ENCODE data around the gene PARK7.
"Not testable (repeated sequence)": the region's sequence is repeated elsewhere in the genome, so short reads cannot be mapped to it uniquely, and the experiment has no call there.

The PARK7 gene

GRCh38 chr1:7961216-7962013, at the start of gene PARK7:
TSS of gene PARK7 (plus strand) at chr1:7961711. CDS start at chr1:7962786, 1,075 bp downstream.
- DNase-seq (ENCODE audit: low read depth in 2 of 2) = peak; percentile 99 to 100

- DNase-seq (ENCODE audit: low read depth in 2 of 2) = no peak
Observed at GRCh38 chr1:7912145-7912544, 49.4 kb upstream of the PARK7 start.

GRCh38 chr1:7912743-7913557, 48.6 kb upstream of the PARK7 start:
- no peak for DNase-seq (ENCODE audit: low read depth in 2 of 2)

GRCh38 chr1:7915826-7916500, 45.5 kb upstream of the PARK7 start:
- DNase-seq (ENCODE audit: low read depth in 2 of 2) = no peak

GRCh38 chr1:7916501-7916830, 45.0 kb upstream of the PARK7 start:
- DNase-seq (ENCODE audit: low read depth in 2 of 2) = no peak

GRCh38 chr1:7917971-7918370, 43.5 kb upstream of the PARK7 start:
- DNase-seq (ENCODE audit: low read depth in 2 of 2) = not testable (repeated sequence)

GRCh38 chr1:7919880-7920279, 41.6 kb upstream of the PARK7 start:
- DNase-seq (ENCODE audit: low read depth in 2 of 2) = no peak

- DNase-seq (ENCODE audit: low read depth in 2 of 2) = no peak
Observed at GRCh38 chr1:7921796-7922195, 39.7 kb upstream of the PARK7 start.

- DNase-seq (ENCODE audit: low read depth in 2 of 2) = no peak
Observed at GRCh38 chr1:7922301-7922700, 39.2 kb upstream of the PARK7 start.

- not testable (repeated sequence) for DNase-seq (ENCODE audit: low read depth in 2 of 2)
Observed at GRCh38 chr1:7927061-7927460, 34.5 kb upstream of the PARK7 start.

GRCh38 chr1:7928247-7928646, 33.3 kb upstream of the PARK7 start:
- no peak for DNase-seq (ENCODE audit: low read depth in 2 of 2)

- DNase-seq (ENCODE audit: low read depth in 2 of 2) = no peak
Observed at GRCh38 chr1:7929637-7930036, 31.9 kb upstream of the PARK7 start.

GRCh38 chr1:7930645-7931445, 30.7 kb upstream of the PARK7 start:
- no peak for DNase-seq (ENCODE audit: low read depth in 2 of 2)

- DNase-seq (ENCODE audit: low read depth in 2 of 2) = no peak
Observed at GRCh38 chr1:7931446-7931812, 30.1 kb upstream of the PARK7 start.

- no peak for DNase-seq (ENCODE audit: low read depth in 2 of 2)
Observed at GRCh38 chr1:7932524-7933138, 28.9 kb upstream of the PARK7 start.

- DNase-seq (ENCODE audit: low read depth in 2 of 2) = no peak
Observed at GRCh38 chr1:7938070-7938469, 23.4 kb upstream of the PARK7 start.

GRCh38 chr1:7940034-7940433, 21.5 kb upstream of the PARK7 start:
- no peak for DNase-seq (ENCODE audit: low read depth in 2 of 2)

- DNase-seq (ENCODE audit: low read depth in 2 of 2) = peak; percentile 72 to 77
Observed at GRCh38 chr1:7940745-7941436, 20.6 kb upstream of the PARK7 start, which contains the start of gene TNFRSF9. TSS of gene TNFRSF9 (minus strand) at chr1:7940839. CDS start at chr1:7939994, 845 bp downstream.

- DNase-seq (ENCODE audit: low read depth in 2 of 2) = no peak
Observed at GRCh38 chr1:7941437-7941793, 20.1 kb upstream of the PARK7 start.

- peak; percentile 21 to 39 for DNase-seq (ENCODE audit: low read depth in 2 of 2)
Observed at GRCh38 chr1:7942214-7942921, 19.1 kb upstream of the PARK7 start.
